Measurements from ENCODE around the gene CNTN1.

Gene CNTN1

GRCh38 chr12:41100572-41100971, 408.3 kb downstream of the CNTN1 start:
- no peaks in the 10 kb centered on the region for H3K36me3 ChIP-seq (ENCODE audit: control insufficient read depth in 5 of 5, insufficient read depth in 5 of 5, low read length in 5 of 5)
- H3K9me3 ChIP-seq (ENCODE audit: control insufficient read depth in 5 of 5, low read length in 5 of 5) = no peaks in the 10 kb centered on the region
- no peaks in the 10 kb centered on the region for H3K27me3 ChIP-seq (ENCODE audit: control insufficient read depth in 5 of 5, insufficient read depth in 4 of 5, low read length in 5 of 5)
- H3K4me3 ChIP-seq (ENCODE audit: low read depth in 1 of 5, low read length in 5 of 5) = no peak overlapping the region
- H3K9ac ChIP-seq (ENCODE audit: low read length in 5 of 5) = no peak overlapping the region
- peaks cover 0 to 5% (median 0%) of the 10 kb centered on the region in 5 donors for H3K4me1 ChIP-seq (ENCODE audit: control insufficient read depth in 5 of 5, insufficient read depth in 5 of 5, low read length in 5 of 5)
- H3K27ac ChIP-seq (ENCODE audit: low read depth, low read length) = no peak overlapping the region

- Histone ChIP-seq H3K4me1 (ENCODE audit: control insufficient read depth in 5 of 5, insufficient read depth in 5 of 5, low read length in 5 of 5) (peaks cover 0 to 5% (median 0%) of the 10 kb centered on the region in 5 donors), H3K9me3 (ENCODE audit: control insufficient read depth in 5 of 5, low read length in 5 of 5) (no peaks in the 10 kb centered on the region), H3K4me3 (ENCODE audit: low read depth in 1 of 5, low read length in 5 of 5) (no peak overlapping the region), H3K36me3 (ENCODE audit: control insufficient read depth in 5 of 5, insufficient read depth in 5 of 5, low read length in 5 of 5) (no peaks in the 10 kb centered on the region), H3K9ac (ENCODE audit: low read length in 5 of 5) (no peak overlapping the region), H3K27me3 (ENCODE audit: control insufficient read depth in 5 of 5, insufficient read depth in 4 of 5, low read length in 5 of 5) (no peaks in the 10 kb centered on the region), H3K27ac (ENCODE audit: low read depth, low read length) (no peak overlapping the region)
Observed at GRCh38 chr12:41101806-41102205, 409.6 kb downstream of the CNTN1 start.

- Histone ChIP-seq H3K4me3 (ENCODE audit: low read depth in 1 of 5, low read length in 5 of 5) (no peak overlapping the region), H3K27ac (ENCODE audit: low read depth, low read length) (no peak overlapping the region), H3K36me3 (ENCODE audit: control insufficient read depth in 5 of 5, insufficient read depth in 5 of 5, low read length in 5 of 5) (no peaks in the 10 kb centered on the region), H3K27me3 (ENCODE audit: control insufficient read depth in 5 of 5, insufficient read depth in 4 of 5, low read length in 5 of 5) (no peaks in the 10 kb centered on the region), H3K9ac (ENCODE audit: low read length in 5 of 5) (no peak overlapping the region), H3K4me1 (ENCODE audit: control insufficient read depth in 5 of 5, insufficient read depth in 5 of 5, low read length in 5 of 5) (peaks cover 0 to 10% (median 0%) of the 10 kb centered on the region in 5 donors), H3K9me3 (ENCODE audit: control insufficient read depth in 5 of 5, low read length in 5 of 5) (no peaks in the 10 kb centered on the region)
Observed at GRCh38 chr12:41103614-41104013, 411.4 kb downstream of the CNTN1 start.

- H3K9me3 ChIP-seq (ENCODE audit: control insufficient read depth in 5 of 5, low read length in 5 of 5) = no peaks in the 10 kb centered on the region
- no peak overlapping the region for H3K27ac ChIP-seq (ENCODE audit: low read depth, low read length)
- no peak overlapping the region for H3K4me3 ChIP-seq (ENCODE audit: low read depth in 1 of 5, low read length in 5 of 5)
- H3K27me3 ChIP-seq (ENCODE audit: control insufficient read depth in 5 of 5, insufficient read depth in 4 of 5, low read length in 5 of 5) = no peaks in the 10 kb centered on the region
- H3K9ac ChIP-seq (ENCODE audit: low read length in 5 of 5) = no peak overlapping the region
- peaks cover 0 to 10% (median 0%) of the 10 kb centered on the region in 5 donors for H3K4me1 ChIP-seq (ENCODE audit: control insufficient read depth in 5 of 5, insufficient read depth in 5 of 5, low read length in 5 of 5)
- no peaks in the 10 kb centered on the region for H3K36me3 ChIP-seq (ENCODE audit: control insufficient read depth in 5 of 5, insufficient read depth in 5 of 5, low read length in 5 of 5)
Observed at GRCh38 chr12:41106315-41106714, 414.1 kb downstream of the CNTN1 start.

GRCh38 chr12:41108032-41108431, 415.8 kb downstream of the CNTN1 start:
- no peak overlapping the region for H3K4me3 ChIP-seq (ENCODE audit: low read depth in 1 of 5, low read length in 5 of 5)
- H3K9ac ChIP-seq (ENCODE audit: low read length in 5 of 5) = no peak overlapping the region
- H3K36me3 ChIP-seq (ENCODE audit: control insufficient read depth in 5 of 5, insufficient read depth in 5 of 5, low read length in 5 of 5) = no peaks in the 10 kb centered on the region
- H3K9me3 ChIP-seq (ENCODE audit: control insufficient read depth in 5 of 5, low read length in 5 of 5) = no peaks in the 10 kb centered on the region
- H3K27me3 ChIP-seq (ENCODE audit: control insufficient read depth in 5 of 5, insufficient read depth in 4 of 5, low read length in 5 of 5) = no peaks in the 10 kb centered on the region
- no peak overlapping the region for H3K27ac ChIP-seq (ENCODE audit: low read depth, low read length)
- H3K4me1 ChIP-seq (ENCODE audit: control insufficient read depth in 5 of 5, insufficient read depth in 5 of 5, low read length in 5 of 5) = peaks cover 0 to 10% (median 0%) of the 10 kb centered on the region in 5 donors

- H3K27me3 ChIP-seq (ENCODE audit: control insufficient read depth in 5 of 5, insufficient read depth in 4 of 5, low read length in 5 of 5) = no peaks in the 10 kb centered on the region
Observed at GRCh38 chr12:41112903-41113302, 420.7 kb downstream of the CNTN1 start.

GRCh38 chr12:41120211-41120610, 428.0 kb downstream of the CNTN1 start:
- Histone ChIP-seq H3K4me3 (ENCODE audit: low read depth in 1 of 5, low read length in 5 of 5) (no peak overlapping the region), H3K27ac (ENCODE audit: low read depth, low read length) (no peak overlapping the region), H3K9ac (ENCODE audit: low read length in 5 of 5) (no peak overlapping the region)

More at GRCh38 chr12:41112903-41113302, 420.7 kb downstream of the CNTN1 start:
- no peak overlapping the region for H3K4me3 ChIP-seq (ENCODE audit: low read depth in 1 of 5, low read length in 5 of 5)
- H3K36me3 ChIP-seq (ENCODE audit: control insufficient read depth in 5 of 5, insufficient read depth in 5 of 5, low read length in 5 of 5) = no peaks in the 10 kb centered on the region
- H3K9me3 ChIP-seq (ENCODE audit: control insufficient read depth in 5 of 5, low read length in 5 of 5) = no peaks in the 10 kb centered on the region
- peaks cover 0 to 5% (median 0%) of the 10 kb centered on the region in 5 donors for H3K4me1 ChIP-seq (ENCODE audit: control insufficient read depth in 5 of 5, insufficient read depth in 5 of 5, low read length in 5 of 5)
- H3K27ac ChIP-seq (ENCODE audit: low read depth, low read length) = no peak overlapping the region
- H3K9ac ChIP-seq (ENCODE audit: low read length in 5 of 5) = no peak overlapping the region

GRCh38 chr12:41121374-41121773, 429.1 kb downstream of the CNTN1 start:
- Histone ChIP-seq H3K27me3 (ENCODE audit: control insufficient read depth in 5 of 5, insufficient read depth in 4 of 5, low read length in 5 of 5) (no peaks in the 10 kb centered on the region), H3K36me3 (ENCODE audit: control insufficient read depth in 5 of 5, insufficient read depth in 5 of 5, low read length in 5 of 5) (no peaks in the 10 kb centered on the region), H3K27ac (ENCODE audit: low read depth, low read length) (no peak overlapping the region), H3K4me3 (ENCODE audit: low read depth in 1 of 5, low read length in 5 of 5) (no peak overlapping the region), H3K9me3 (ENCODE audit: control insufficient read depth in 5 of 5, low read length in 5 of 5) (no peaks in the 10 kb centered on the region), H3K9ac (ENCODE audit: low read length in 5 of 5) (no peak overlapping the region), H3K4me1 (ENCODE audit: control insufficient read depth in 5 of 5, insufficient read depth in 5 of 5, low read length in 5 of 5) (no peaks in the 10 kb centered on the region)

More at GRCh38 chr12:41120211-41120610, 428.0 kb downstream of the CNTN1 start:
- Histone ChIP-seq H3K9me3 (ENCODE audit: control insufficient read depth in 5 of 5, low read length in 5 of 5) (no peaks in the 10 kb centered on the region), H3K4me1 (ENCODE audit: control insufficient read depth in 5 of 5, insufficient read depth in 5 of 5, low read length in 5 of 5) (no peaks in the 10 kb centered on the region), H3K27me3 (ENCODE audit: control insufficient read depth in 5 of 5, insufficient read depth in 4 of 5, low read length in 5 of 5) (no peaks in the 10 kb centered on the region), H3K36me3 (ENCODE audit: control insufficient read depth in 5 of 5, insufficient read depth in 5 of 5, low read length in 5 of 5) (no peaks in the 10 kb centered on the region)
